ENCODE measurements around the gene PCBP3.

The PCBP3 gene

GRCh38 chr21:45867041-45867666, 223.6 kb downstream of the PCBP3 start:
- DNase-seq, result no peak

GRCh38 chr21:45867671-45868081, 224.2 kb downstream of the PCBP3 start:
- DNase-seq, result no peak

GRCh38 chr21:45868086-45868485, 224.6 kb downstream of the PCBP3 start:
- DNase-seq, result no peak

DNA sequence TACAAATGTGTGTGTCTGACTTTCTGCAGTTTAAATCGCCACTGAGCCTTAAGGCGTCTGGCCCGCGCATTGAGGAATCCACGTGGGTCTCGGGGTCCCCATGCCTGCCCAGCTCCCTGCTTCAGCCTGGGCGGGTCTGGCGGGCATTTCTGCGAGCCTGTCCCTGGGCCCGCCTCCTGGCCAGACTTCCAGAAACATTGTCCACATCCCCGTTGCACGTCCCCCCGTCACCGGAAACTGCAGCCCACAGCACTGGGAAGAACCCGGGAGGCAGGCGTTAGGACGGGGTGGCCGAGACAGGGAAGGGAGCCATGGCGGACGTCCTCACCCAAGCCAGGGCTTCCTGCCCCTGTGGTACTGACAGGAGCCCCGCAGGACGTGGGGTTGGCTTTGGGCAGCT, 225.0 kb downstream of the PCBP3 start:
- DNase-seq, result no peak

GRCh38 chr21:45869121-45870007, 225.8 kb downstream of the PCBP3 start:
- DNase-seq, result no peak

DNA sequence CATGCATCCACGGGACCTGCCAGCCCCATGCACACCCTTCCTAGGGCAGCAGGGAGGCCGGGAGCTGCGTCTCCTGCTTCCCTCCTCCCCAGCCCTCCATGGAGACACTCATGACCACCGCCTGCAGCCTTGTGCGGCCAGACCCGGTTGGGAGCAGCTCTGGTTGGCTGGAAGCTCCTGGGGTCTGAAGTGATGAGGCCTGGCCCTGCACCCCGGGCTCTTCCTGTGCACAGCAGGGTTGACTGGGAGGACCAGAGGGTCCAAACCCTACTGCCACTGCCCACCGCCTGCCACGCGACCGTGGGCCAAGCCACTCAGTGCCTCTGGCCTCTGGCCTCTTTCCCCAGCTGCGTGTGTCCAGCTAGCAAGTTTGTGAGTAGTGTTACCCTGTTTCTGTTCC, 226.9 kb downstream of the PCBP3 start:
- DNase-seq, result no peak

GRCh38 chr21:45870851-45871615, 227.5 kb downstream of the PCBP3 start:
- DNase-seq, result no peak

DNA sequence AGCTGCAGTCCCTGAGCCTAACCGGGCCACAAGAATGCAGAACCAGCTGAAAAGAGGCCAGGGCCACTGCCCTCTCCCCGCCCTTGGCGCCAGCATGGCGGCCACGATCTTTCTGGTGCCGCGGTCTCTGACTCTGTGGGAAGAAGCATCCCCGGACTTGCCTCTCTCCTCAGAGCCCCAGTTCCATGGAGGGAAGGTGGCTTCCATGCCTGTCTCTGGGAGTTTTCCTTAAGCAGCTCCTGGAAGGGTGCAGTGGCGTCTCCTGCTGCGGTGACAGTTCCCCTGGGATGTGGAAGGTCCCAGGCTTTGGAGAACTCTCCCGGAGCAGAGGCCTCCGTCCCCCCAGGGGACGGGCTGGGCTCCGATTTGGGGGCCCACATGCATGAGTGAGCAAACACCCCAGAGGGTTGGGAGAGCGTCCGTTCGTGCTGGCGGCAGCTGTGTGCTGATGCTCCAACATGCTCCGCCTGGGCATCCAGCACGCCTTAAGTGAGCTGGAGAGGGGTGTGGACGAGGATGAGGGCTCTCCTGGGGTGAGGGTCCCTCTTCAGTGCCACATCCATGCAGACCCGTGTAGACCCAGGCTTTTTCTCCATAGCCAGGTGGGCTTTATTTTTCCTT, 228.2 kb downstream of the PCBP3 start:
- DNase-seq, result no peak

DNA sequence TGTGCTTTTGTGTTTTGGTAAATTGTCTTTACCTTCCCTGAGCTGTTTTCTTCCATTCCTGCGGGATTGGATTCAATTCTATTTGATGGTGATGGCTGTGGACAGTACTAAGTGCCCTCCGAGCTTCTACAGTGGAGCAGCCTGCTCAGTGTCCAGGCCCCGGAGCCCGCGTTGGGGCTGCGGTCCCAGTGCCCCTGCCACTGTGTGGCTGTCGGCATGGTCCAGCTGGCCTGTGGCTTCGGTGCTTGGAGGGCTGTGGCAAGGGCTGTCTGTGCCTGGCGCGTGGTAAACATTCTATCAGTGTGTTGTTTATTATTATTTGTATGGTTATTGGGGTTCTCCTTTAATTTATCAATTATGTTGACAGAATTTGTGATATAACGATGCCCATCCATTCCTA, 228.9 kb downstream of the PCBP3 start:
- DNase-seq, result no peak

DNA sequence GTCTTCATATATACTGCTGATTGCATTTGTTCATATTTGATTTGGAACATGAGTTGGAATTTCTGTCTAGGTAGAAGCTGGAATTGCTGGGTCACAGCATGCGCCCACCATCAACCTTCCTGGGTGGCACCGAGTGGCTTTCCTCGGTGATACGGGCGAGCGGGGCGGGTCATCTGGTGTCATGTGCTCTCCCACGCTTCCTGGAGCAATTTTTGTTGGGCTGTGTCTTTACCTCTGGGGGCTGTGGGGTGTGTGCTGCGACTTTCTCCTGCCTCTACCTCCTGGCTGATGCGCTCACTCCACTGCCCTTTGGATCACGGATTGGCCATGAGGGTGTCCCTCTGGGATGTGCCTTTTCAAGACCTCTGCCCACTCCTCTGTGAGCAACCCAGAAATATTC, 229.4 kb downstream of the PCBP3 start:
- DNase-seq, result no peak

DNA sequence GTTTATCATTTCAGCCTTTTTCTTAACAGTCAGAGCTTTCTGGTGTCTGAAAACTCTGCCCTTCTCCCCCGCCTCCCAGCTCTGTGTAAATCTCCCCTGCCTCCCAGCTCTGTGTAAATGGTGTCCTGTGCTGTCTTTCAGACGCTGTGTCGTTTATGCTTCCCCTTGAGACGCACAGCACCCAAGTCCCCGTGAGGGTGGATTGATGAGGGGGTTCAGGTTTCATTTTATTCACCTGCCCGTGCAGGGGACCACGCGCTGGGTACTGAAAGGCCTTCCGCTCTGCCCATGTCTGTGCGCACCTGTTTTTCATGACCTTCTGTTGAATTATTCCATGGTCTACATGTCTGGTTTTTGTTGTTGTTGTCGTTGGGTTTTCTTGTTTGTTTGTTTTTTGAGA, 229.9 kb downstream of the PCBP3 start:
- no peak for DNase-seq

- DNase-seq, result no peak
These were observed 230.3 kb downstream of the PCBP3 start for GRCh38 chr21:45873866-45874265.

DNA sequence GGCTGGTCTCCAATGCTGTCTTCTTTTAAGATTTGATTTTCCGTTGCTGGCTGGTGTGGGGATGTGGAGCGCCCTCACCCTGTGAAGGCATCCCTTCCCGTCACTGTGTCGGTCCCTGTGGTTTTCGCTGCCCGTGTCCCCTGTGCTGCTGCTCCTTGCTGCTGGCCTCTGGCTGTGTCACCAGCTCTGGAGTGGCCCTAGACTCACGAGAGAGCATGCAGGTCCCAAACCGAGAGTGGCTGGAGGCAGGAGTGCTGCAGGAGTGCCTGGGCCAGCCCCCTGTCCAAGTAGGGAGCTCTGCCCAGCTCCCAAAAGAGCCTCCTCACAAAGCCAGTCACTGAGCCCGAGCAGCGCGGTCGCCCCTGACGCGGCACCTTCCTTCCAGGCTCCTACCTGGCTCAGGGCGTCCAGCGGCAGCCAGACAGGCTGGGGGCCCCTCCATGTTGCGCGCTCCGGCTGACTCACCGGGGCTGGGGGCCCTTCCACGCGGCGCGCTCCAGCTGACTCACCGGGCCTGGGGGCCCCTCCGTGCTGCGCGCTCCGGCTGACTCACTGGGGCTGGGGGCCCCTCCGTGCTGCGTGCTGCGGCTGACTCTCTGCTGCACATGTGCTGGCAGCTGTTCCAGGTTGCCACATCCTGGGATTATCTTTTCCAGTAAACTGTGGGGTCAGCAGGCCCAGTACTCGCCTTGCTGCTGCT, 231.3 kb downstream of the PCBP3 start:
- DNase-seq, result no peak

DNA sequence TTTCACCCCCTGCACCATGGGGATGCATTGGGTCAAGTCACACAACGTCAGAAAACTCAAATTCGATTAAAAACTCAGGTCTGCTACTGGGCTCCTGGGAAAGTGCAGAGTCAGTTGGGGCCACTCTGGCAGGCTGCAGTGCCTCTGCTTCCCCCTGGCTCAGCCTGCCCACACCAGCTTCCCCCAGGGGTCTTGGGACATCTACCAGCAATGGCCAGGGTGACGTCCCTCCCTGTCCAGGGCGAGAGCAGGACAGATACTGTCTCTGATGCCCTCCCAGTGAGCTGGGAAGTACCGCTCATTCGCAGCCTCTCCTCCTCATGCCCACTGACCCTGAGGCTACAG, 231.9 kb downstream of the PCBP3 start:
- DNase-seq, result no peak

DNA sequence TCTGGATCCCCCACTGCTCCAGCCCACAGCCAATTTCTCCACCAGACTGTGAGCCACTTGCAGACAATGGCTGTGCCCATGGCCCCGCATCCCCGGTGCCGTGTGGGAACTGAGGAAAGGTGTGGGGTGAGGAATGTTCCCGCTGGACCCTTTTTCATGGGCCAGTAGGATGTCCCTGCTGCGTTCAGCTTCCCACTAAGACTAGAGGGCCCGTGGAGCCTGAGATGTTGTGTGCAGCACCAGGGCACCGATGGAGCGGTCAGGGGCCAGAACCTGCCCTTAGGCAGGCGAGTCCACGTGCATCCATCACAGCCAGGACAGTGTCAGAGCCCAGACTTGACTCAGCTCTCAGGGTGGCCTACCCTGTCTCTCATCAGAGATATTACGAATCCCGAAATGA, 232.4 kb downstream of the PCBP3 start:
- DNase-seq, result no peak

DNA sequence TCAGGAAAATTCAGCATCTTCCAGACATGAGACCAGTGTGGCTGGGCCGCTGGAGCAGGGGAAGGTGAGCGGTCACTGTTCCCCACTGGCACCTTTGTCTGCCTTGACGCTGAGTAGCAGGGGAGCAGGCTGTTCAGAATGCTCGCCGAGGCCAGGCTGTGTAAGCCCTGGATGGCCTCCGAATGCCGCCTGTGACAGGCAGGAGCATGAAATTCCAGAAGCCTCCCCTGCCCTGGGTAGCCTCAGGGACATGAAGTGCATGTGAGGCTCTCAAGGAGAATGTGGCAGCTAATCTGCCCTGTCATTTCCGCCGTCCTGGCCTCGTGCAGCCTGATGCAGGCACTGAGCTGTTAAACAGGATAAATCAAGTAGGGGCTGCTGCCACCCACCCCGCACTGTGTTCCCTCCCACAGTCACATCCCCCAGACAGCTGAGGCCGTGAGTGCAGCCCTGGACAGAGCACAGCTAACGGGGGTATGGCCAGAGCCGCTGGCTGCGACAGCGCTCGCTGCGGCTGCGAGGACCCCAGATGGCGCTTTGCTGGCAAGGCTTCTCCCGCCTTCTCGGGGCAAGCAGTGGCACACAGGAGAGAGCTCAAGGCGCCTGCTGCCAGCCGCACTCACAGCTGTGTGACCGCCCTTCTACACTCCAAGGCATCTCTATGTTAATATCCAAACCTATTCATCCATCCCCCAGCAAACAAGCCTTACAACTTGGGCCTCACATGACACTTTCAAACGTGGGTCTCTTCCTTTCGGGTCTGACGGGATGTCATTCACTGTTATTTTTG, 233.1 kb downstream of the PCBP3 start:
- DNase-seq, result no peak

GRCh38 chr21:45877171-45877438, 233.6 kb downstream of the PCBP3 start:
- DNase-seq, result no peak

DNA sequence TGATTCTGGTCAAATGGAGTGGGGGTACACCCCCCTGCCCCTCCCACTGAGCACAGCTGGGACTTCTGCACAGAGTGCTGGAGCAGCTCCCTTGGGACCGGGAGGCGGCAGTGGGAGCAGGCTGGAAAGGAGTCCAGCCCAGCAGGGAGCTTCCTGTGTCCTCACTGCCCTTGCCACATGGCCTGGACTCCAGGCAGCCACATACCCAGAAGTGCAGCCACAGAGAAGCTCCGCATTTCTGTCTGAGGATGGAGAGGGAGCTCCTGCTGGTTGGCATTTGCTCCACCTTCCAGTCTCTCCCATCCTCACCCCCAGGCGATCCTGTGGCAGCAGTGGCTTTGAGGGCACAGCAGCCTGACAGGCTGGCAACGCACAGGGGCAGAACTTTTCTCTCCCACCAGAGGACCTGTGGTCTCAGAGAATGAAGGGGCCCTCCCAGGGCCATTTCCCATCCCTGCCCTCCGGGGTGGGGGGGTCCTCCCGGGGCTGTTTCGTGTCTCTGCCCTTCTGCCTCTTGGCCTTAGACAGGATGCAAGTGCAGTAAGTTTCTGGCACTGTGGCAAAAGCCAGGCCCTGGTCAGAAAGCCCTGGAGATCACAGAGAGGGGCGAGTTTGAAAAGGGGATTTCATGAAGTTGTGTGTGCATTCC, 234.4 kb downstream of the PCBP3 start:
- no peak for DNase-seq

GRCh38 chr21:45880097-45881068, 236.9 kb downstream of the PCBP3 start:
- peak; percentile 30 for DNase-seq

- DNase-seq, result no peak
These were observed 239.1 kb downstream of the PCBP3 start for GRCh38 chr21:45882645-45883044.

Measured in NK-92 treated with Interleukin-12 subunit alpha and Interleukin-12 subunit beta, amount 100 ng/mL, for 24 hours (cell line).